OCI-LY7 (cell line): Measurements from ENCODE around the gene CNTLN.

Experiments used
- CTCF ChIP-seq: fragments of 200-600 bp; sonication (generic); conservative IDR thresholded peaks from 2 replicates; pipeline ENCODE4 v1.5.1; 2014; ENCODE audit warnings: mild to moderate bottlenecking, antibody characterized with exemption, low read length, moderate library complexity, mixed read lengths
- EZH2phosphoT487 ChIP-seq: fragments of 200-600 bp; sonication (generic); IDR thresholded peaks from 2 replicates; pipeline ENCODE4 v1.6.1; 2018; ENCODE audit warnings: low read depth, borderline replicate concordance, mild to moderate bottlenecking, mixed run types, antibody characterized with exemption, low read length, moderate library complexity, mixed read lengths

- TF ChIP-seq CTCF (no peak), EZH2phosphoT487 (no peak)
Observed at GRCh38 chr9:17403539-17403938, 268.7 kb downstream of the CNTLN start.
